ENCODE data around the gene SYNPO2L.
A peak's percentile ranks its signal among the peaks of the same experiment; 100 is the strongest.
"Not testable (repeated sequence)": the region's sequence is repeated elsewhere in the genome, so short reads cannot be mapped to it uniquely, and the experiment has no call there.

The SYNPO2L gene, protein sequence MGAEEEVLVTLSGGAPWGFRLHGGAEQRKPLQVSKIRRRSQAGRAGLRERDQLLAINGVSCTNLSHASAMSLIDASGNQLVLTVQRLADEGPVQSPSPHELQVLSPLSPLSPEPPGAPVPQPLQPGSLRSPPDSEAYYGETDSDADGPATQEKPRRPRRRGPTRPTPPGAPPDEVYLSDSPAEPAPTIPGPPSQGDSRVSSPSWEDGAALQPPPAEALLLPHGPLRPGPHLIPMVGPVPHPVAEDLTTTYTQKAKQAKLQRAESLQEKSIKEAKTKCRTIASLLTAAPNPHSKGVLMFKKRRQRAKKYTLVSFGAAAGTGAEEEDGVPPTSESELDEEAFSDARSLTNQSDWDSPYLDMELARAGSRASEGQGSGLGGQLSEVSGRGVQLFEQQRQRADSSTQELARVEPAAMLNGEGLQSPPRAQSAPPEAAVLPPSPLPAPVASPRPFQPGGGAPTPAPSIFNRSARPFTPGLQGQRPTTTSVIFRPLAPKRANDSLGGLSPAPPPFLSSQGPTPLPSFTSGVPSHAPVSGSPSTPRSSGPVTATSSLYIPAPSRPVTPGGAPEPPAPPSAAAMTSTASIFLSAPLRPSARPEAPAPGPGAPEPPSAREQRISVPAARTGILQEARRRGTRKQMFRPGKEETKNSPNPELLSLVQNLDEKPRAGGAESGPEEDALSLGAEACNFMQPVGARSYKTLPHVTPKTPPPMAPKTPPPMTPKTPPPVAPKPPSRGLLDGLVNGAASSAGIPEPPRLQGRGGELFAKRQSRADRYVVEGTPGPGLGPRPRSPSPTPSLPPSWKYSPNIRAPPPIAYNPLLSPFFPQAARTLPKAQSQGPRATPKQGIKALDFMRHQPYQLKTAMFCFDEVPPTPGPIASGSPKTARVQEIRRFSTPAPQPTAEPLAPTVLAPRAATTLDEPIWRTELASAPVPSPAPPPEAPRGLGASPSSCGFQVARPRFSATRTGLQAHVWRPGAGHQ
- total RNA-seq = 0 to 0.12 (median 0.06) reads per million in 9 experiments

- Mint-ChIP-seq H3K9me3 (no peaks in the 10 kb centered on the region), H3K36me3 (ENCODE audit: insufficient read depth) (no peaks in the 10 kb centered on the region), H3K4me1 (ENCODE audit: low read depth in 2 of 2) (peaks cover 0 to 3% of the 10 kb centered on the region in 2 donors), H3K4me3 (no peak within 1 kb of the TSS), H3K27ac (peak within 1 kb of the TSS in 1 of 2 donors; percentile 48), H3K27me3 (peaks cover 0 to 6% of the 10 kb centered on the region in 2 donors)
- DNase-seq (no peak), ATAC-seq (replicated peaks) (no peak)
Observed at GRCh38 chr10:73655990-73656298, at the start of gene SYNPO2L. Gene SYNPO2L (minus strand): TSS chr10:73656029. CDS start chr10:73655922, 107 bp downstream.

DNA sequence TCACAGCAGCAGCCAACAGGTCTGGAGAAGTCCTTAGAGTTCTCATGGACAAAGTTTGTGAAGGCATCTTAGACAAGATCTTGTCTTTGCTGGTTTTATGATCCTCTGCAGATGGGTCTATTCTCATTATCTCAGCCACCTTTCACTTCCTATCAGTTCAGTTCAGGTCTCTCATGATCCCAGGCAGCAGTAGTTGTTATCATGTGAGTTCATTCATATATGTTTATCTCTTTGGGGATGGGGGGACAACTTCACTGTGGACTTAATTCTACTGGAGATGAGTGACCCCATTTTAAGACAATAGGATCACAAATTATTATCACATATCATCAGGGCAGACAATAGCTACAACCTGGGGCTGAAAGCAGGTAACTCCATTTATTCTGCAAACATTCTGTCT is 48.1 kb upstream of the SYNPO2L start:
- peaks cover 17% of the 10 kb centered on the region for H3K36me3 Mint-ChIP-seq (ENCODE audit: insufficient read depth)
- DNase-seq; H3K27ac Mint-ChIP-seq; H3K4me1 Mint-ChIP-seq (ENCODE audit: low read depth in 2 of 2); ATAC-seq (replicated peaks); H3K27me3 Mint-ChIP-seq; H3K9me3 Mint-ChIP-seq; H3K4me3 Mint-ChIP-seq: not testable (repeated sequence)

- not testable (repeated sequence) for H3K4me3 Mint-ChIP-seq; H3K9me3 Mint-ChIP-seq; ATAC-seq (replicated peaks); H3K27ac Mint-ChIP-seq; H3K4me1 Mint-ChIP-seq (ENCODE audit: low read depth in 2 of 2); H3K27me3 Mint-ChIP-seq; DNase-seq
- peaks cover 12% of the 10 kb centered on the region for H3K36me3 Mint-ChIP-seq (ENCODE audit: insufficient read depth)
Observed at GRCh38 chr10:73698819-73699218, 43.0 kb upstream of the SYNPO2L start.

GRCh38 chr10:73697675-73698159 is 41.9 kb upstream of the SYNPO2L start, which contains the start of gene AGAP5:
Gene AGAP5 (minus strand): TSS chr10:73698109. CDS start chr10:73697755, 354 bp downstream.
- not testable (repeated sequence) for H3K4me1 Mint-ChIP-seq (ENCODE audit: low read depth in 2 of 2); ATAC-seq (replicated peaks)
- H3K27ac Mint-ChIP-seq = peak within 1 kb of the TSS in 1 of 2 donors; percentile 10

GRCh38 chr10:73695302-73695701 is 39.5 kb upstream of the SYNPO2L start:
- H3K4me3 Mint-ChIP-seq; H3K27ac Mint-ChIP-seq; H3K36me3 Mint-ChIP-seq (ENCODE audit: insufficient read depth); H3K9me3 Mint-ChIP-seq; DNase-seq; H3K4me1 Mint-ChIP-seq (ENCODE audit: low read depth in 2 of 2); ATAC-seq (replicated peaks); H3K27me3 Mint-ChIP-seq: not testable (repeated sequence)

More at GRCh38 chr10:73697675-73698159, 41.9 kb upstream of the SYNPO2L start, which contains the start of gene AGAP5:
- not testable (repeated sequence) for H3K9me3 Mint-ChIP-seq, H3K4me3 Mint-ChIP-seq, DNase-seq, H3K27me3 Mint-ChIP-seq
- peaks cover 11% of the 10 kb centered on the region for H3K36me3 Mint-ChIP-seq (ENCODE audit: insufficient read depth)

DNA sequence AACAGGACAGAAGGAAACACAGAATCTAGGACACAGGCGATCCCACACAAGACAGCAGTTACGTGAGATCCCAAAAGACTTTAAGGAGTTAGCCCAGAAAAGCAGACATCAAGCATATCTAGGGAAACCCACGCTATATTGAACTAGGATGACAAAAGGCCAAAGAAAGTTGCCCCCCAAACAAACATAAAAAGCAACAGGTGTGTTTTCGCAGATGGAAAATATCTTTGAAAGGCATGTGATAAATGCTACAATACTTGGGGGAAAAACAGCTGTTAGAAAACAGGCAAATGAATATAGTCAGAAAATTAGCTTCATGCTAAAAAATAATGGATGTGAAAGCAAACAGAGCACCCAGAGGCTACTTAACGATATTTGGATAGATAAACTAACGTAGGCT is 34.9 kb upstream of the SYNPO2L start:
- not testable (repeated sequence) for H3K4me3 Mint-ChIP-seq; H3K27me3 Mint-ChIP-seq; DNase-seq; ATAC-seq (replicated peaks); H3K9me3 Mint-ChIP-seq; H3K4me1 Mint-ChIP-seq (ENCODE audit: low read depth in 2 of 2); H3K36me3 Mint-ChIP-seq (ENCODE audit: insufficient read depth)
- H3K27ac Mint-ChIP-seq = peak overlapping the region in 1 of 2 donors; percentile 68

DNA sequence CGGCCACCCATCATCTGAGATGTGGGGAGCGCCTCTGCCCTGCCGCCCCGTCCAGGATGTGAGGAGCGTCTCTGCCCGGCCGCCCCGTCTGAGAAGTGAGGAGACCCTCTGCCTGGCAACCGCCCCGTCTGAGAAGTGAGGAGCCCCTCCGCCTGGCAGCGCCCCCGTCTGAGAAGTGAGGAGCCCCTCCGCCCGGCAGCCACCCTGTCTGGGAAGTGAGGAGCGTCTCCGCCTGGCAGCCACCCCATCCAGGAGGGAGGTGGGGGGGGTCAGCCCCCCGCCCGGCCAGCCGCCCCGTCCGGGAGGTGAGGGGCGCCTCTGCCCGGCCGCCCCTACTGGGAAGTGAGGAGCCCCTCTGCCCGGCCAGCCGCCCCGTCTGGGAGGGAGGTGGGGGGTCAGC is 33.8 kb upstream of the SYNPO2L start:
- H3K9me3 Mint-ChIP-seq; H3K27me3 Mint-ChIP-seq; H3K27ac Mint-ChIP-seq; H3K36me3 Mint-ChIP-seq (ENCODE audit: insufficient read depth); H3K4me1 Mint-ChIP-seq (ENCODE audit: low read depth in 2 of 2); DNase-seq; ATAC-seq (replicated peaks); H3K4me3 Mint-ChIP-seq: not testable (repeated sequence)

- not testable (repeated sequence) for H3K4me3 Mint-ChIP-seq; H3K27ac Mint-ChIP-seq; DNase-seq; H3K4me1 Mint-ChIP-seq (ENCODE audit: low read depth in 2 of 2); H3K36me3 Mint-ChIP-seq (ENCODE audit: insufficient read depth); H3K9me3 Mint-ChIP-seq; ATAC-seq (replicated peaks); H3K27me3 Mint-ChIP-seq
Observed at GRCh38 chr10:73687641-73688040, 31.8 kb upstream of the SYNPO2L start.

- H3K36me3 Mint-ChIP-seq (ENCODE audit: insufficient read depth); H3K4me3 Mint-ChIP-seq; H3K9me3 Mint-ChIP-seq; H3K4me1 Mint-ChIP-seq (ENCODE audit: low read depth in 2 of 2); H3K27me3 Mint-ChIP-seq; DNase-seq; H3K27ac Mint-ChIP-seq; ATAC-seq (replicated peaks): not testable (repeated sequence)
Observed at GRCh38 chr10:73674546-73674945, 18.7 kb upstream of the SYNPO2L start.

DNA sequence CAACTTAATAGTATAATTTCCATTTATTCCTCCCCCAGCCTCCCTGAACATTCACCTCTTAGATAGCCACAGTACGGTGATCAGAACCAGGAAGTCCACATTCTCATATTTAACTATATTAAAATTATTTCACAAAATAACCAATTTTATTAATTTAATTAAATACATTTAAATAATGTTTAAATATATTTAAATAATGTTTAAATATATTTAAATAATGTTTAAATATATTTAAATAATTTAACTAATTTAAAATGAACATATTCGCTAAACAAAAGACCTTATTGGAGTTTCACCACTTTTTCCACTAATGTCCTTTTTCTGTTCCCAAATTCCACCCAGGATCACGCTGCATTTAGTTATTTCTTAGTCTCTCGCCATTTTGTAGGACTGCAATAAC is 12.5 kb upstream of the SYNPO2L start:
- not testable (repeated sequence) for H3K4me3 Mint-ChIP-seq; H3K27ac Mint-ChIP-seq; H3K36me3 Mint-ChIP-seq (ENCODE audit: insufficient read depth); H3K9me3 Mint-ChIP-seq; H3K27me3 Mint-ChIP-seq; H3K4me1 Mint-ChIP-seq (ENCODE audit: low read depth in 2 of 2); DNase-seq; ATAC-seq (replicated peaks)

DNA sequence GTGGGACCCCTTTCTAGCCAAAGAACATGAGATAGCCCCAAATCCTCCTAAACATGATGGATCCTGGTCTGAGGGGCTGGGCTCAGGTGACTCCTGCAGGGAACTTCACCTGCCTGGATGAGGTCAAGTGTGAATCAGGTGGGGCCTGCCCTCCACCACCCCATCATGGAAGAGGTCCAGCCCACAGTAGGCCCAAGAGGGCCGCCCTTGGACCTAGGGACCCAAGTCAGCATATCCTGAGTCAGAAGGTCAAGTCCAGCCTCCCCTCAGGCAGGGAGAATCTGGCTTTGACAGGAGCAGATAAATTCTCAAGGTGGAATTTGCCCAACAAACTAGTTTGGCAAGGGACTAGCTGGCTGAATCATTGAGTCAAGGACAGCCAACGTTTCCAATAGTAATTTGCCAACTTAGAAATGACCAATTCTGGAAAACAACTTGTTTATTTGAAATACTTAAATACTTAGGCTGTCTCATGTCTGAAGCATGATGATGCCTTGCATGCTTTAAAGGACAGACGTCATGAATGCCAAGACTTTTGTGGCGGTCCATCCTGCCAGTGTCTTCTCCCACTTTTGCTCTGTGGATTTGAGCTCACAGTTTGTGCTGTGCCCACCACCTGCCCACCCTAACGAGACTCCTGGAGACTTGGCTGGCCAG is 10.5 kb upstream of the SYNPO2L start:
- H3K36me3 Mint-ChIP-seq (ENCODE audit: insufficient read depth); DNase-seq; H3K4me3 Mint-ChIP-seq; H3K4me1 Mint-ChIP-seq (ENCODE audit: low read depth in 2 of 2); ATAC-seq (replicated peaks); H3K9me3 Mint-ChIP-seq; H3K27me3 Mint-ChIP-seq; H3K27ac Mint-ChIP-seq: not testable (repeated sequence)

DNA sequence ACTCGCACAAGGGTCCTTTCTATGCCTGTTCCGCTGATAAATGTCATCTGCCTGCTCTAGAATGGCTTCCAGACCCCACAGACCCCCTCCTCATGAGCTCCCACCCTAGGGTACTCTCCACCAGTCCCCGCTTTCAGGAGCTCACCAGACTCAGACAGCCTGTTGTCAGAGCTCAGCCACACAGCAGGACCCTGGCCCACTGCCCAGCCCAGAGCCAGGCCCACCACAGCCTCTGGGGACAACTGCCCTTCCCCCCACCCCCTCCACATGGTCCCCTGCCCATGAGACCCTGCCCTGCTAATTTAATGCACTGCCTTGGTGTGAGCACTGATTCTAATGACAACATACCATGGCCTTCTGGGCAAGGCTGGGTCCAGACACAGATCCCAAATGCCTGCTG is 9.8 kb upstream of the SYNPO2L start:
- H3K27me3 Mint-ChIP-seq; H3K36me3 Mint-ChIP-seq (ENCODE audit: insufficient read depth); DNase-seq: not testable (repeated sequence)

More for the DNA sequence above, 9.8 kb upstream of the SYNPO2L start:
- not testable (repeated sequence) for H3K9me3 Mint-ChIP-seq; H3K4me1 Mint-ChIP-seq (ENCODE audit: low read depth in 2 of 2); H3K4me3 Mint-ChIP-seq; ATAC-seq (replicated peaks); H3K27ac Mint-ChIP-seq
